ENCODE measurements around the gene EED. TPM values are rescaled to one million over a fixed set of nuclear protein-coding genes. Genes with fewer than 3 reads are reported as not detected.

EED gene
- total RNA-seq, 1 experiment from 2014 or later: 68.3 TPM

DNA sequence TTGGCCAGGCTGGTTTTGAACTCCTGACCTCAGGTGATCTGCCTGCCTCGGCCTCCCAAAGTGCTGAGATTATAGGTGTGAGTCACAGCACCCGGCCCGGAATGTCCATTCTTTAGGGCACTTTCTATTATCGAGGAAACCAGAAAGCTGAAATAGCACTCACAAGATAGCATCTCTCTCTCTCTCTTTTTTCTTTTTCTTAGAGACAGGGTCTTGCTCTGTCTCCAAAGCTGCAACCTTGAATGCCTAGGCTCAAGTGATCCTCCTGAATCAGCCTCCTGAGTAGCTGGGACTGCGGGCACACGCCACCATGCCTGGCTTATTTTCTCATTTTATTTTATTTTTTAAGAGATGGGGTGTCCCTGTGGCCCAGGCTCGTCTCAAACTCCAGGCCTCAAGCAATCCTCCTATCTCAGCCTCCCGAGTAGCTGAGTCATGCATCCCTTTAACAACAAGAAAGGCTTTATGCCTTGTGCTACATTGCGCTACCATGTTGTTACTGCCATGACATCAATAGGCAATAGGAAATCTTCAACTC, 7.2 kb upstream of the EED start:
- TF ChIP-seq, protein P1, sequence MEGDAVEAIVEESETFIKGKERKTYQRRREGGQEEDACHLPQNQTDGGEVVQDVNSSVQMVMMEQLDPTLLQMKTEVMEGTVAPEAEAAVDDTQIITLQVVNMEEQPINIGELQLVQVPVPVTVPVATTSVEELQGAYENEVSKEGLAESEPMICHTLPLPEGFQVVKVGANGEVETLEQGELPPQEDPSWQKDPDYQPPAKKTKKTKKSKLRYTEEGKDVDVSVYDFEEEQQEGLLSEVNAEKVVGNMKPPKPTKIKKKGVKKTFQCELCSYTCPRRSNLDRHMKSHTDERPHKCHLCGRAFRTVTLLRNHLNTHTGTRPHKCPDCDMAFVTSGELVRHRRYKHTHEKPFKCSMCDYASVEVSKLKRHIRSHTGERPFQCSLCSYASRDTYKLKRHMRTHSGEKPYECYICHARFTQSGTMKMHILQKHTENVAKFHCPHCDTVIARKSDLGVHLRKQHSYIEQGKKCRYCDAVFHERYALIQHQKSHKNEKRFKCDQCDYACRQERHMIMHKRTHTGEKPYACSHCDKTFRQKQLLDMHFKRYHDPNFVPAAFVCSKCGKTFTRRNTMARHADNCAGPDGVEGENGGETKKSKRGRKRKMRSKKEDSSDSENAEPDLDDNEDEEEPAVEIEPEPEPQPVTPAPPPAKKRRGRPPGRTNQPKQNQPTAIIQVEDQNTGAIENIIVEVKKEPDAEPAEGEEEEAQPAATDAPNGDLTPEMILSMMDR (IDR thresholded peaks at IDR 0.05; ENCODE audit: insufficient read depth in 1 of 2, low read depth in 1 of 2, low read length in 1 of 2, severe bottlenecking in 1 of 2, unreplicated experiment in 1 of 2): no peak
- BruUV-seq (replicated peaks): no TSS peak

DNA sequence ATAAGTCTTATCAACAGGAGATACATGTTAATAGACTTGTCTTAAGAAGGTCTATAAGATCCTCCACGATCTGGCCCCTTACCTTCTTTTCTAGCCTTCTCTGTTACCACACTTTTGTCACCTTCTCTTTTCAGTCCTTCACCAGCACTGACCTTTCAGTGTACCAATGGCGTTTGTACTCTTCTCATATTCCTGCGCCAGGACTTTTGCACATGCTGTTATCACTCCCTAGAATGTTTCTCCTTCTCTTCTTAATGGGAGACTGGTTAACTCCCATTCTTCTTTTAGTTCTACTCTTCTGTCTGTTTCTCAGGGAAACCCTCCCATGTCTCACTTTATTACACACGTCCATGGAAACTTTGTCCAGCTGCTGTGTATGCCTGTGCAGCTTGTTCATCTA, 4.4 kb upstream of the EED start:
- H3K27me3 Mint-ChIP-seq (ENCODE audit: insufficient read depth, unreplicated experiment): no peaks in the 10 kb centered on the region
- H3K4me1 Mint-ChIP-seq (ENCODE audit: low read depth, unreplicated experiment): peaks cover 21% of the 10 kb centered on the region
- no peak overlapping the region for H3K4me3 Mint-ChIP-seq (ENCODE audit: unreplicated experiment)
- H3K9me3 Mint-ChIP-seq (ENCODE audit: unreplicated experiment): no peaks in the 10 kb centered on the region
- DNase-seq: no peak
- CTCF ChIA-PET: no interaction called here
- BruUV-seq (replicated peaks): no TSS peak
- no peaks in the 10 kb centered on the region for H3K27me3 ChIP-seq (replicated peaks; ENCODE audit: control insufficient read depth, insufficient read depth, low read length)
- intact Hi-C loops (cut with micrococcal nuclease; ENCODE audit: unreplicated experiment): loop anchor here (10.0 kb wide), 1 partner anchor 575 kb away; the partner anchor contains the start of gene CREBZF
- H3K36me3 Mint-ChIP-seq (ENCODE audit: insufficient read depth, unreplicated experiment): no peaks in the 10 kb centered on the region
- H3K27ac Mint-ChIP-seq (ENCODE audit: unreplicated experiment): no peak overlapping the region
- POLR2A ChIA-PET: no interaction called here
- peaks cover 9% of the 10 kb centered on the region for H3K4me1 ChIP-seq
- TF ChIP-seq, protein P1 (IDR thresholded peaks at IDR 0.05; ENCODE audit: insufficient read depth in 1 of 2, low read depth in 1 of 2, low read length in 1 of 2, severe bottlenecking in 1 of 2, unreplicated experiment in 1 of 2): no peak
- no peak overlapping the region for H3K4me3 ChIP-seq (ENCODE audit: low read depth, low read length)
- H3K9me3 ChIP-seq: no peaks in the 10 kb centered on the region
- no peaks in the 10 kb centered on the region for H3K36me3 ChIP-seq (ENCODE audit: control insufficient read depth, insufficient read depth, low read length)

More for the DNA sequence above, 7.2 kb upstream of the EED start:
- CTCF ChIA-PET: no interaction called here
- no peaks in the 10 kb centered on the region for H3K27me3 Mint-ChIP-seq (ENCODE audit: insufficient read depth, unreplicated experiment)
- no peaks in the 10 kb centered on the region; the same call in 1 of the 2 replicates for H3K4me1 ChIP-seq
- no peak overlapping the region for H3K4me3 Mint-ChIP-seq (ENCODE audit: unreplicated experiment)
- H3K36me3 Mint-ChIP-seq (ENCODE audit: insufficient read depth, unreplicated experiment): no peaks in the 10 kb centered on the region
- H3K4me1 Mint-ChIP-seq (ENCODE audit: low read depth, unreplicated experiment): peaks cover 15% of the 10 kb centered on the region
- no peak overlapping the region for H3K4me3 ChIP-seq (ENCODE audit: low read depth, low read length)
- no peaks in the 10 kb centered on the region for H3K9me3 ChIP-seq
- no peak for DNase-seq
- no peaks in the 10 kb centered on the region for H3K27me3 ChIP-seq (replicated peaks; ENCODE audit: control insufficient read depth, insufficient read depth, low read length)
- no peaks in the 10 kb centered on the region for H3K36me3 ChIP-seq (ENCODE audit: control insufficient read depth, insufficient read depth, low read length)
- H3K9me3 Mint-ChIP-seq (ENCODE audit: unreplicated experiment): no peaks in the 10 kb centered on the region
- POLR2A ChIA-PET: no interaction called here
- no peak overlapping the region for H3K27ac Mint-ChIP-seq (ENCODE audit: unreplicated experiment)
- intact Hi-C loops (cut with micrococcal nuclease; ENCODE audit: unreplicated experiment): no loop called here

DNA sequence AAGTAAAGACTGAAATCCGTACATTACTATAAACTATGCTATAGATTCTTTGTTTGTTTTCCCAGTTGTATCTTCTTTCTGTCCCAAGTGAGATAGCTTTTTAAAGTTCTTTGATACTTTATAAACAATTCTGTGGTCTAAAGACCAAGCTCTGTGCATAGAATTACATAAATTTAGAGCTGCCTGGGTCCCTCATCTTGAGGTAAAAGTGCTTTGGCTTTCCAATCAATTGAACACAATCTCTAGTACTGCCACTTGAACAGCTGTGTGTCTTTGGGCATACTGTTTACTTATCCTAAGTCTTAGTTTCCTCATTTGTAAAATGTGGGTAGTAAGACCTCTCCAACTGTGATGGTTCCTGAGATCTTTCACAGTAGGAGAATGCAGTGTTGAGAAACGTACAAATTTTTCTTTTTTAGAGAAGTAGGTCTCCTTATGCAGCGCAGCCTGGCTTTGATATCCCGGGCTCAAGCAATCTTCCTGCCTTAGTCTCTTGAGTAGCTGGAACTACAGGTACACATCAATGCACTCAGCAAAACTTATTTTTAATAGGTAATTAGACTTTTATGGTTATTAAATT, 2.5 kb upstream of the EED start:
- Mint-ChIP-seq H3K27ac (ENCODE audit: unreplicated experiment) (no peak overlapping the region), H3K36me3 (ENCODE audit: insufficient read depth, unreplicated experiment) (no peaks in the 10 kb centered on the region), H3K4me3 (ENCODE audit: unreplicated experiment) (no peak overlapping the region), H3K9me3 (ENCODE audit: unreplicated experiment) (no peaks in the 10 kb centered on the region), H3K4me1 (ENCODE audit: low read depth, unreplicated experiment) (peaks cover 21% of the 10 kb centered on the region), H3K27me3 (ENCODE audit: insufficient read depth, unreplicated experiment) (no peaks in the 10 kb centered on the region)
- intact Hi-C loops (cut with micrococcal nuclease; ENCODE audit: unreplicated experiment): loop anchor here (10.0 kb wide), 1 partner anchor 577 kb away; the partner anchor contains the start of gene CREBZF
- no peak for DNase-seq
- BruUV-seq (replicated peaks): no TSS peak
- ChIA-PET POLR2A (no interaction called here), CTCF (no interaction called here)
- H3K36me3 ChIP-seq (ENCODE audit: control insufficient read depth, insufficient read depth, low read length): no peaks in the 10 kb centered on the region
- no peaks in the 10 kb centered on the region for H3K9me3 ChIP-seq
- H3K4me1 ChIP-seq: peaks cover 10% of the 10 kb centered on the region
- no peak overlapping the region for H3K4me3 ChIP-seq (ENCODE audit: low read depth, low read length)
- H3K27me3 ChIP-seq (replicated peaks; ENCODE audit: control insufficient read depth, insufficient read depth, low read length): no peaks in the 10 kb centered on the region
- TF ChIP-seq, protein P1 (IDR thresholded peaks at IDR 0.05; ENCODE audit: insufficient read depth in 1 of 2, low read depth in 1 of 2, low read length in 1 of 2, severe bottlenecking in 1 of 2, unreplicated experiment in 1 of 2): no peak
